GF-D8 (cell line): ENCODE measurements around the gene STPG4.

ENCODE experiments used
- DNase-seq: peaks from one replicate; lab custom pipeline; 2025; lab: John Stamatoyannopoulos, UW

Gene STPG4

DNA sequence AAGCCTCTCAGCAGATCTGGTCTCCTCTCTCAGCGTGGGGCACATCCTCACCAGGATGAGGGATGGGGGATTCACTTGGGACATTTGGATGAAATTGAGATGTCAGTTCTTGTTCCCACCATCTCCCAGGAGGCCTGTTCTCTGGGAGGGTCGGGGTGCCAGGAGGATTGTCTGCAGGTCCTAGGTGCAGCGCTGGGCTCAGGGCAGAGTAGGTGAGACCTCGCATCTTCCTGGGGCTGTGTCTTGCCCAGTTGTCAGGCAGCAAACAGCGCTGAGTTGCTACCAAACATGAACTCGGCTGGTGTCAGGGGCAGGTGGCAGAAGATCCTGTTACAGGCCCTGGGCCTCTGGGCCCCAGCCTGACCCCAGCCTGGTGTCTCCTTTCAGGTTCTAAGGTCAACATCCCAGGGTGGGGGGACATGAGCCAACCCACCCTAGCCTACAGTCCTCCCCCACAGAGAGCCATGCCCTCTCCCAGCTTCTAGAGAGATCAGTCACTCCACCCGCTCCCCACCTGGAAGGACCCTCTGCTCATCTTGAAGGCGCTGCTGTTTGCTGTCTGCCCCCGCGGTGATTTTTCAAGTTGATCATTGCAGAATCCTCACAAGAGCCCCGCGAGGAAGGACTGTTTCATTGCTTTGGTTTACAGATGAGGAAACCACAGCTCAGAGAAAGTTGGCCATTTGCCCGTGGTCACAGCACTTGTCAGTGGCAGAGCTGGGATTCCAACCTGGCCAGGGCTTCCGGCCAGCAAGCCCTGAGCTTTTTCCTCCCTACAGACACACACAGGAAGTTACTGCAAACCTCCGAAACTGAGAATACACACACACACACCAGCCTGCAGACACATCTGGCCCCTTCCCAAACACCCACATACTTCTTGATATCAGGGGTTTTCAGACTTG lies 83.9 kb downstream of the STPG4 start:
- DNase-seq, result peak; percentile 91

DNA sequence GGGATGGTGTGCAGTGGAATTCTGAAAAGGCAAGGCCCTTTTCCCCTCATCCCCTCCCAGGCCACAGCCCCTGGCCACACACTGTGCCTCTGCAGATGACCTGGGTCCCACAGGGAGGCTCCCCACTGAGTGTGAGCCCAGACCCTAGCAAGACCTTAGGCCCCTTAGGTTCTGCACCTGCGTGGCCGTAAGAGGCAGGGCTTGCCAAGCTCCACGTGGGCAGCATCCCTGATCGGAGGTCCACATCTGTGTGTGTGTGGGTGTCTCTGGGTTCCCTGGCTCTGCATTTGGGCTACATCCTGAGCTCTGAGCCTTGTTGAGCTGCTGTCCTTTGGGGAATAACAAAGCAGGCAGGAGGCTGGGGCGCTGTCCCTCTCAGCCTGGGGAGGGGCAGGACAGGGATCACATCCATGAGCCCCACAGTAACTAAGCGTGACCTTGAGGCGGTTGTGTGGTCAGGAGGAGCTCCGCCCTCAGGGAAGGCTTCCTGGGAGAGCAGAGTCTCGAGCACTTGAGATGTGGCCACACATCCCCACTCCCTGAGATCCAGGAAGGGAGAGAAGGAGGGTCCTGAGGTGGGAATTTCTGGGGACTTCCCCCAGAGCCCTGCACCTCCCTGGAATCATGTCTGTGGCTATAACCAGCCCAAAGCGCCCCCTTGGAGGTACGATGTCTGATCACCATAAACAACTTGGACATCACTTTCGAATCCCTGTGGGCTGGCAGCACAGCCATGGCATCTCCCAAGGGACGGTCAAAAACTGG lies 84.8 kb downstream of the STPG4 start:
- DNase-seq, result no peak

DNA sequence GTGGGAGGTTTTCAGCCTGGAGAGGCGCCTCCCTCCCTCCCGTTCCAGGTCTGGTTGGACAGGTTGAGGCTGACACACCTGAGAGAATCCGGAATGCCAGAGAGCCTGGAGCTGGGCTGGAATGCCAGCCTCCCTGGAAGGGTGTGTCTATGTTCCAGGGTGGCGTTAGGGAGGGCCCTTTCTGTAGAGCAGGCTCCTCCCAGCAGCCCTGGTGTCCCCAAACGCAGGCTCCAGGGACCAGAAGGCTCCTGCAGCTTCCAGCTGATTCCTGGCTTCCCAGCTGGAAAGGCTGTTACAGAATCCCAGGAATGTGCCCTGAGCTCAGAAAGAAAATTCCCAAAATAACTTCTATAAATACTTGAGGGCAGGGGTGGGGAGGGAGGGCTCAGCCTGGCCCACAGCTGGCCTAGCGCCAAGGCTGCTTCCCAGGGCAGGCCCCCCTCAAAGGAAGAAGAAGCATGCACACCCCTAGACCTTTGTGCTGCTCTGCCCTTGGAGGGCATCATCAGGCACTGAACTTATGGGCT lies 85.4 kb downstream of the STPG4 start:
- DNase-seq, result no peak

DNA sequence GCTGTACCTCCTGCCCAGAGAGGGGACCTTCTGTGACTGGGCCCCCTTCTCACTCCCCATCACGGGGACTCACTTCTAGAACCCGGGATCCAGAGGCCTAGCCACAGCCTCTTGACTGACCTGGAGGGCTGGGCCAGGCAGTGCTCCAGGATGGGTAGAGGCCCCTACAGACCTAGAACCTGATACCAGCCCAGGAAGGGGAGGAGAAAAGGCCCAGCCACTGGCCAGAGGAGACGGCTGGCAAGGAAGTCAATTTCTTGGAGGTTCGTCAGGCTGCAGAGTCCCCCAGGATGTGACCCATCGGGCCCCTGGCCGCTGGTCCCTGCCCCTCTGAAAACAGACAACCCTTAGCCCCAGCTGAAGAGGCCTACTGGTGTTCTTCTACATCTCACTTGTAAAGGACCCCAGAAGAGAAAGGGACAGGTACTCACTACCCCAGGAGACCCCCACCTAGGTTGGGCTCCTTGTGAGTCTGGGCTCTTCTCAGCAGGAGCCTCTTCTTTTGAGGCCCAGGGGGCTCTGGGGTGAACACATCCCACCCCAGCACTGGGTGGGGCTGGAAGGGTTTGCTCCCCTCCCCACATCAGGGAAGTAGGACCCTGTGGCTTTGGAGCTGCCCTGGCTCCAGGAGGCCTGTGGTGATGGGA lies 86.0 kb downstream of the STPG4 start:
- no peak for DNase-seq

DNA sequence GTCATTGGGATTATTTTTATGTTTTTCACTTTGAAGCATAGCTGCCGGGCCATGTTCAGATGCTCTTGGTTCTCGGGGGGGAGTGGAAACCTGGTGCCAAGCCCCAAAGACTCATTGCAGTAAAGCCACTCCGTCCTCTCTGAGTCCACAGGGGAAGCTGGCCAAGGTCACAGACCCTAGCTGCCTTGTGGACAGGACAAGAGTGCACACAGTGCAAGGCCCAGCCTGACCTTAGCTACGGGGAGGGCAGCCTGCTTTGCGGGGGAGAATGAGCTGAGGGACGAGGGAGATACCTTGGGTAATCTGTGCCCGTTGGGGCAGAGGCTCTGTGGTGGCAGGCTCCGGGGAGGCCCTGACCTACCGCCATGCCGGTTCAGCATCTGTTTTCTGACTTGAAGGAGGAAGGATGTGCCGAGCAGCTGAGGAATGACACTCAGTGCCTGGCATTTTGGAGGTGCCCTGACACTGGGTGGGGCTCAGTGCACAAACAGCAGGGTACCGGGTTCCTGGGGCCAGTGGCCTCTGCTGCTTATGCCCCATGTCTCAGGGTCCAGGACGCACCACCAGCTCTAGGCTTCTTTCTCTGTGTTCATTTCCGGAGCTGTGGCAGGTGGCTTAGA lies 87.2 kb downstream of the STPG4 start:
- no peak for DNase-seq

DNA sequence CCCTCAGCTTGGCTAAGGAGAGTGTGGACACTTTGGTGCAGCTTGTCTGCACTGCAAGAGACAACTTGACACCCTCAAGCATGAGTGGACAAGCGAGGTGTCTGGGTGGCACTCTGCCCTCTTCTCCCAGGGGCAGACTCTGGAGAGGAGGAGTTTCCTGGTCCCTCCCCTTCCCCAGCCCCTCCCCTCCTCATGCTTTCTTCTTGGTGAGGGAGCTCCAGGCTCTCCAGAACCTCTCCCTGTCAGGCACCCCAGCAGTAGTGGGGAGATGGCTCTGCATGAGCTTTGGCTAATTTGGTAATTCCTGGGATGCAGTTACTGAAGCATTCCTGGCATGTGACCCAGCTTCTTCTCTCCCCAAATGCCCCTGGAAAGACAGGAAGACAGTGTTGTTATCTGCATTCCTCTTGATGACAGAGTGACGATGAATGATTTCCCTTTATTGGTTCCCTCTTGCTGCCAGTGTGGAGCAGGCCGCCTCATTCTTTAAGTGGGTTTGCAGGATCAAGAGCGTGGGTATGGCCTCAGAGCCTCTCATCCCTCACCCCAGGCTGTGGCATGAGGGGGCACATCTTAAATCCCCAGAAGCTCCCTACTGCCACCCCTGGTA lies 89.2 kb downstream of the STPG4 start:
- DNase-seq, result no peak

DNA sequence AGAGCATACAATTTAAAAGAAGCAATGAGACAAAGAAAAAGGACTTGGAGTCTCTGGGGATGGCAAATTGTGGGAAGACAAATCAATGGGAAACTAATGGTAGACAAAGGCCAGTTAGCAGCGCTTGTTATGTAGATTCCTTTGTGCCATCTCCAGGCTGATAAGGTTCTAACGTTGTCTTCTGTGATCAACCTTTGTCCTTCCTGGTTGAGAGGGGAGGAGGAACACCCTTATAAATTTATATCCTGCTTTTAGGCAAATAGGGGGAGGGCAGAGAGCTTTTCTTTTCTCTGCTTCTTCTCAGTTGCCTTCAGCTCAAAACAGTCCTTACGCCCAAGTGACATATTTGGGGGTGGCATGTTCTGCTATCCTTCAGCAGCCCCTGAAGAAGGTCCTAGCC lies 89.8 kb downstream of the STPG4 start:
- DNase-seq, result no peak

DNA sequence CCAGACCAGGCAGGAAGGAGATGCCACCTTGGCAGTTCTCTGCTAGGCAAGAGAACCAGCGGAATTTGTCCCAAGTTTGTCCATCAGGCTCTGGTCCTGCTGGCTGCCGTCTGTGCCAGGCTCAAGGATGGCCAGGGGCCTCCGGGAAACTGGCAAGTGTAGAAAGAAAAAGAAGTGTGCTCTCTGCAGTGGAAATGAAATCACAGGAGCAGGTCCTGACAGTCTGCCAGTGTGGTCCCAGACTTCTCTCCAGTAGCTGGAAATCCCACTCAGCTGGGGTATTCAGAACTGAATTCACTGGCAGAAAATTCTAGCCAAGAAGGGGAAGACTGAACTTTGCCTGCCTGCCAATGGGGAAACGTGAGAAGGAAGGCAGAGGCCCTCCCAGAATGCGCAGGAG lies 91.0 kb downstream of the STPG4 start:
- no peak for DNase-seq

DNA sequence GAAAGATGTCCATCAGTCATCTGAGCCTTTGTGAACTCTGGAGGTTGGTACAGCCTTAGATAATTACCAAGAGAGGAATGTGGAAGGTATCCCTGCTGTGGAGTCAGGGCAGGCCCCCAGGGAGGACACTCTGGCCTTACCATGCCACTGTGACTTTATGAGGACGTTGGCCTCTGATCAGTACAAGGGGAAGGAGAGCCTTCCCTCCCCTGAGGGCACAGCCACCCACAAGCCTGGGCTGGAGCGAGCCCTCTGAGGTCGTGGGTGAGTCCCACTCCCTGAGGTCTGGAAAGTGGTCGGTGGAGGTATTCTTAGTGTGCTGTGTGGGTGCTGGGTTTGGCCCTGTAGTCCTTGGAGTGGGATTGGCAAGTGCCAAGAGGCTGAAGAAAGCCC lies 91.6 kb downstream of the STPG4 start:
- DNase-seq, result no peak

DNA sequence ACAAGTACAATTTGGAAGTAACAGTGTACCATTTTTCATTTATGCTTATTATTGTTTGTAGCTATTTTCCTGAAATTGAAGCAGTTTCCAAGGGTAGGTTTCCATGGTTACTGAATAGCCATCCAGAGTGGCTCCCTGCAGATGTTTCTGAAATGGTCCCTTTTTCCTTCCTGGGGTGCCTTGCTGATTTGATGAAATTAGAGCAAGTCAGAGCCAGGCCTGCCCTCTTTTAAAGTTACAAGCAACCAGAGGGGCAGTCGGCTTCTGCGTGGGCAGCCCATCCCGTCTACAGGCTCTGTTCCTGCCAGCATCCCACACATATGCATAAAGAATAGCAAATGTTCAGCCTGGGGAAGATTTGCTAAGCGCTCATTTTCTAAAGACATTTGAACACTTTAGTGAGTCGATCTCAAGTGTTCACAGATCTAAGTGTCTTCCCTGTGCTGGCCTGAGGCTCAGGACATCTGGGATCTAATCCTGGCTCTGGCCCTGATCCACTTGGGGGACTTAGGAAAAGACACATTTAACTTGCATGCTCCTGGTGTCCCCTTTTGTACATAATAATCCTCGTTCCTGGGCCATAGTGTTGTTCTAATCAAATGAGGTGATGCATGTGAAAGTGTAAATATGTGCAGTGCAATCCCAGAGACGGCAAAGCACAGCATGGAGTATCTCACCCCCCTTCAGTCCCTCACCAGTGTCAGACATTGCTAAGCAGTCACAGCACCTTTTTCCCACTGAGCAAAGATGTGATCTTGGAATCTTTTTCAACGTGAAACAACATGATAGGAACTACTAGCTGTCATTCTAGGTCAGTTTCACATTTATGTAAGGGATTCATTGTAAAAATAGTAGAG lies 92.2 kb downstream of the STPG4 start:
- no peak for DNase-seq

DNA sequence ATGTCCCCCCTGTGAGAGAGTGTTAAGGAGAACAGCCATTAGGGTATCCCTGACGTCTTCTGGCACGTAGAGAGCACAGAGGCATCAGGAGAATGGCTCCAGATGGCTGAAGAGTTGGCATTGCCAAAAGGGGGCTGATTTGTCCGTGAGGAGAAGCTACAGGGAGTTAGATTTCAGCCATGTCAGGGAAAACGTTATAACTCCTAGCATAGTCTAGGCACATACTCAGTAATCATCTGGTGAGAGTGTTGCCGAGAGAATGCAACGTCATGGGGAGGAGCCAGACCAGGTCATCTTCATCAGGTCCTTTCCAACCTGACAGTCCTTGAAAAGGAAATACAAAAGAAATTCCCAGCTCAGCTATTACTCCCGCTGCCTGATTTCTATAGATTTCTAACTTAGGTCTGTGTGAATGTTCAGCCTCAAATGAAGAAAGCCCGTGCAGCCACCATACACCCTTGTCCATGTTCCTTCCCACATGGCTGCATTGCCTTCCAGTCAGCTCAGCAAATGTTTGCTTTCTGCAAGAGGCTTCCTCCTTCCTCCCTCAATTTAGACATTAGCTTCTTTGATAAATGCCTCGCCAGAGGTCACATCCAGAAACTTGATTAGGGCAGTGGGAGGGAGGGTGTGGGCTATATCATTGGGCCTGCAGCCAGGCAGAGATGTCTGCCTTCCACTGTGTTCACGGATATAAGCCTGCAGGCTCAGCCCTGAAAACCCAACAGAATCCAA lies 93.0 kb downstream of the STPG4 start:
- DNase-seq, result no peak

DNA sequence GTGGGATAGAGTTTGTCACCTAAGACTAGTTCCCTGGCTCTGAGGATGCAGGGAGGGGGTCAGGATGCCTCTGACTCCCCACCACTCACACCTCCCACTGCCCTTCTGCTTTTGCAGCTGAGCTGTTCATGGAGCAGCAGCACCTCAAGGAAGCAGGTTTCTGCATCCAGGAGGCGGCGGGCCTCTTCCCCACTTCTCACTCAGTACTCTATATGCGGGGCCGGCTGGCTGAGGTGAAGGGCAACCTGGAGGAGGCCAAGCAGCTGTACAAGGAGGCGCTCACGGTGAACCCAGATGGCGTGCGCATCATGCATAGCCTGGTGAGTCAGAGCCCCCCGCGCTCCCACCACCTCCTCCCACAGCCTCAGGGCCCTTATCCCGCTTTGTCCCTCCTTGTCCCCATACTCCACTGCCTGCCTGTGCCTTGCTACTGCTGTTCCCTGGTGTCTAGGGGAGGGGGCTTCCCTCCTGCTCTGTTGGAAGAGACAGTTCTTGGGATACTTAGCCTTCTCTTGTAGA lies 94.4 kb downstream of the STPG4 start:
- no peak for DNase-seq

DNA sequence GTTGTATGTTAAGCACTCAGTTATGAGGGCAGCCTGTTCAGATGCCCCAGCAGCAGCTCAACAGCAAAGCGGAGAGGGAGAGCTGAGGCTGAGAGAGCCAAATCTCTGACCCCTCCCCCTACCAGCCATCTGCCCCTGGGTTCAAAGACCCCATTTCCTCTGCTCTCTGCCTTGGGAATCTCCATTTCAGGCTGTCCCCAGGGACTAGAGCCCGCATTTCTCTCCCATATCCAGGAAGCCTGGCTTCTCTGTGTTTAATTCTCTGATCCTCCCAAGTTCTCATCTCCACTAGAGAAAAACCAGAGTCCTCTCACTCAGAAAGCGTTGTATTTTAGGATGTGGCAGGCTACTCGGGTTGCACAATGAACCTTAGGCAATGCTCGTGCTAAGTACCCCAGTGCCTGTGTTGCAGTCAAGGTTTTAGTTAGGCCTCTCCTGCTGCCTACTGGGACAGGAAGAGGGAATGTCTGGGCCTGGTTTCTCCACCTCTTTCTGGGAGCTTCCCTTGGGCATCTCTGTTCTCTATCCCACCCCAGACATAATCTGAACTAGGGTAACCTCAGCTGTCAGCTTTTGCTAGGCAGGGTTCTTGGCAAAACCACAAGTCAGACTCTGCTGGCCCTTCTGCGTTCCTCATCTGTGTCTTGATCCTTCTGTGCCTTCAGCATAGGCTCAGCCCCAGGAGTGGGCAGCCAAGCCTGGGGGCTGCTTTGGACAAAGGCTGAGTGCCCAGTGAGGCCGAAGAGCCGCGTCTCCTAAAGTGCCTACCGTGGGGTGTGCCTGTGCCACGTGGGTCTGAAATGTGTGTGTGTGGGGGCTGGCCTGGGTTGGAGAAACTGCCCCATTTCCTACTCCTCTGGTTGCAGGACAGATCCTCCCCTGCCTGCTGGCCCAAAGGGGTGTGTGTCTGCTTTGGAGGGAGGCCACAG lies 96.8 kb downstream of the STPG4 start:
- DNase-seq, result peak; percentile 71

DNA sequence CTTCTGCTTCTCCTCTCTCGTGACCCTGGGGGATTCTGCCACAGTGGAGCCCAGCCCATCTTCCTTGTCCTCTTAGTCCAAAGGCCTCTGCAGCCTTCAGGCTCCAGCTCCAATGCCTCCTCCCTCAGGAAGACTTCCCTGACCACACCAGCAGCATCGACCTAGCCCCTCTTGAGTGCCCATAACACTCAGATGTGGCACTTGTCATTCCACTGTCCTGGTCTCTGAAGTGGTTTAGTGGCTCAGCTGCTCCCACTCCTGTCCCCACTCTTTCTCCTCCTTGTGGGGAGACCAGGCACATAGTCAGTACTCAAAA lies 97.5 kb downstream of the STPG4 start:
- no peak for DNase-seq

DNA sequence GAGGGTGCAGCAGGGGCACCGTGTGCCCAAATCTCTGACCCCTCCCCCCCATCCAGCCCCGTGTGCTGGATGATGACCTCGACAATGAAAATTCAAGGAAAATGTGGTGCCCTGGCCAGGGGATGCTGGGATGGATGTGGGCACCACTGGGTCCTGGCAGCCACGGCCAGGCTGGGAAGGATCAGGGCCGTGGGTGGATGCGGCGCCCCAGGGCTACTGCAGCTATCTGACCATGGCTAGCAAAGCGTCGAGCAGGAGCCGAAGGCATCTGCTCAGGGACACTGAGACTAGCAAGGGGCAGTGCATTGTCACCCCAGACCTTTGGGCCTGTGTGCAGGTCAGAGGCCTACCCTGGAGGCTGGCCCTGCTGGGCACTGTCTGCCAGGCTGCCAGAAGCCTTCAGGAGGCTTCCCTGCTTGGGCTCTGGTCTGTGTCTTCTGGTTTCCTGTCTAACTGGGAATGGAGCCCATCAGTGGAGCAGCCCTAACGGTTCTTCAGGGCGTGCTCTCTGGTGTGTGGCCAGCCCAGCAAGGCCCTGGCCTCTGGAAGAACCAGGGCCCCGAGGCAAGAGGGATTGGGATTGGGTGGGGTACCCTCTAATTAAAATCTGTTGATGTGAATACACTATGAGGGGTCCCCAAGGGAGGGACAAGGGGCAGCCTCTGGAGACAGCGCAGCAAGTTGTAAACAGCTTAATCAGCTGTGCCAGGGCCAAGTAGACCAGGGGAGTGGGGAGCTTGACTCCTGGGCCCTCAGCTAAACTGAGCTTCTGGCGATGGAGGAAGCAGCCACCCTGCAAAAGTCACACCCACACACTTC lies 98.0 kb downstream of the STPG4 start:
- peak; percentile 31 for DNase-seq

DNA sequence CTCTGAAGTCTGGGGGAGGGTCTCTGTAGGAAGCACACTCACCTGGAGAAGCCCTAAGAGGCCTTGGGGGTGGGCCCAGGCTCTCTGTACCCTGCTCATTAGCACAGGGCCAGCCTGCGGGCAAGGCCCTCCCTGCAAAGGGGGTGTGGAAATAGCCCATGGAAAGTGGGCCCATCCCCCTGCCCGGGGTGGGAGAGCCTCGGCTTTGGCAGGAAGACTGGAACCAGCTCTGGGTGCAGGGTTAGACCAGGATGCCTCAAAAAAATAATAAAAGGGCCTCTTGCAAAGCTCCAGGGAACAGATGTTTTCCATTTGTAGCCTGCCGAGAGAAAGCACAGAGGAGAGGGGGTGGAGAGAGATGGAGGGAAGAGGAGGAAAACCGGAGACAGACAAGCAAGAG lies 98.7 kb downstream of the STPG4 start:
- no peak for DNase-seq

DNA sequence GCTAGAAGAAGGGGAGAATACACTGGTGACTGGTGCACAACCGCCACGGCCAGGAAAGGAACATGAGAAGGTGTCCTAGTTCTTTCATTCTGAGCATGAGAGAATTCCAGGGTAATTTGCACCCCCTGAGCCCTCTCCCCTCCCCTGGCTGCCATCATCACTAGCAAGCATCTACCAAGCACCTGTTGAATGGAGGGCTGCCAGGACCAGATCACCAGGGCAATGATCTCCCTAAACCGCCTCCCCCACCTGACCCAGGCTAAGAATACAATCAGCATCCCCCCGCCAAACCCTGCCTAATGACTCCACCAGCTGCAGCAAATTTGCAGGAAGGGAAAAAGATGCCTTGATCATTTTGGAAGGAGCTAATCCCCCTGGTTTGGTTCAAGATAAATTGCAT lies 100.2 kb downstream of the STPG4 start:
- no peak for DNase-seq

DNA sequence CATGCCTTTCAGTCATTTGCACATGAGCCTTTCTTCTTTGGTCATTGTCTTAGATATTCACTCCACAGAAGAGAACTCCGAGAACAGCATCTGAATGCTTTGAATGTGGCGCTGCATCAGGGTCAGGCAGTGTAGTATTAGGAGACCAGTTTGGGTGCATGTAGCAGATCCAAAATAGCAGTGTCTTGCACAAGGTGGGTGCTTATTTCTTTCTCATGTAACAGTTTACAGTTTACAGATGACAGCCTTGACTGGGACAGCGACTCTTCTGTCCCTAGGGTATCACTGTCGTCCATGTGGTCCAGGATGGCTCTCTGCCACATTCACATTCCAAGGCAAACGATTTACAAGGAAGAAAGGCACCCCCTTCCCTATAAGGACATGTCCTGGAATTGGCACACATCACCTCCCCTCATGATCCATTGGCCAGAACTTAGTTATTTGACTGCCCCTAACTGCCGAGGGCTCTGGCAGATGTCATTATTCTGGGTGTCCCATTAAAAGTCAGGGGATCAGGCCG lies 101.0 kb downstream of the STPG4 start:
- DNase-seq, result no peak
